GM18499 (cell line): ENCODE results near the gene CCDC187.

Experiments used
- ATAC-seq: cut with Tn5 transposase; IDR thresholded peaks from one replicate; pipeline ENCODE4 v1.9.1; 2021; ENCODE audit warnings: moderate number of reproducible peaks; ENCODE audit not compliant: insufficient read depth, unreplicated experiment

CCDC187 gene

GRCh38 chr9:136218271-136218670 lies 85.6 kb downstream of the CCDC187 start:
- no peak for ATAC-seq

DNA sequence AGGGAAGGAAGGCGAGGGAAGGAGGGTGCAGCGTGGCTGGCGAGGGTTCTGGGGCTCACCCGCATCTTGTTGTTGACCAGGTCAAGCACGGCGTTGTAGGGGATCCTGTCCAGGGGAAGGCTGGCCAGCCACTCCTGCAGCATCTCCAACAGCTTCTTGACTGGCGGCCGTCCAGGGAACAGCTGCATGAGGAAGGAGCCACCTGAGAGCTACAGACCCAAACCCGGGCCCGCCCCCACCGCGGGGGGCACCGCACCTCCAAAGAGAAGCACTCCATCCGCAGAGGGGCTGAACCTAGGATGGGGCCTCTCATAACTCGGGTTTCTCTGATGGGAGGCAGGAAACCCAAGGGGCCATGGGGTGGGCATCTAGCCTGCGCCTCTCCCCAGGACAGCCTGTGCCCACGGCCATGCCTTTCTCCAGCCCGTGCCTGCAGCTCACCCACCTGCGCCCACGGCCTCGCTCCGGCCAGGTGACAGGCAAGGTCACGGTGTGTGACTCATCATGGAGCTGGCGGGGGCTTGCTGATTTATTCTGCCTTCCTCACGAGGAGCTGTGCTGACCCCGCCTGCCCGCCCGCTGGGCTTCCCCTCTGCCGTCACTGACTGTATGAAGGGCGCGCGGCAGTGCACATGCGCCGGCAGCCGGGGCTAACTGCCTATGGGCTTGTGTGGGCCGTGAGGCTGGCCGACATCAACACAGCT lies 87.2 kb downstream of the CCDC187 start:
- ATAC-seq: no peak

DNA sequence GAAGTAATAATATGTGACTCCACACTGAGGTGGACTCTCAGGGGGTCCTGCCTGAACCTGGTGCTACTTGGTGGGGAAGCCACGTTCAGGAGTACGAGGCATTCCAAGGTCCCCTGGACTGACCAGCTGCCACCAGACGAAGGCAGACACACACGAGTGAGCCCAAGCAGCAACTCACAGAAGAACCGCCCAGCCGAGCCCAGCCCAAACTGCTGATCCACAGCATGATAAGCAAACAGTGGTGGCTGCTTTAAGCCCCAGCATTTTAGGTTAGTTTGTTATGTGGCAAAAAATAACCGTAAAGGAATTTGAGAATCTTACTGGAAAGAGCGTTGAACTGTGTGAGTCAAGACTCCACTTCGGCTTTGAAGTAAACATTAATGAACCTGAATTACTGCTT lies 90.2 kb downstream of the CCDC187 start:
- ATAC-seq: no peak

DNA sequence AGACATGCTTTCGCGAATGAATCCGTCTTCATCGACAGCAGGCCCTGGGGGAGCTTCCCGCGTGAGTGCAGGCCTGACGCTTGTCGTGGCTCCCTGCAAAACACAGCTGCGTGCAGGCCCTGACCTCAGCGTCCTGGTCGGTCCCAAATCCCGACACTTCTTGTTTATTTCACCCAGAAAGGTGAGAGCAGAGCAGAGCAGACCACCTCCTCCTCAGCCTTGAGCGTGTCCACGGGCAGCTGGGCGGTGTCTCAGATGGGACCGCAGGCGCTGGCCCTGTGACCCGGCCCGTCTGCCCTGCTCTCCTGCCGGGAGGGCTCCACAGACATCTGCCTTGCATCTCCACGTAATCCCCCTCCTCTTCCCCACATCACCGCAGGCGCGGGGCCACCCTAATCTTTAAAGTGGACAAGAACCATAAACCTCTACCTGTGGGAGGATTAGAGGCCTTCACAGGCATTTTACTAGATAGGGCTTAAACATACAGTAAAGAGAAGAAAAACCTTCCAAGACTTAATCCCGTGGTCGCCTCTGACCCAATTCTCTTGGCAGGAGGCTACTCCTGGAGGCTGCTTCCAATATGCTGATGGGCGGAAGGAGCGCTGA lies 91.4 kb downstream of the CCDC187 start:
- no peak for ATAC-seq

DNA sequence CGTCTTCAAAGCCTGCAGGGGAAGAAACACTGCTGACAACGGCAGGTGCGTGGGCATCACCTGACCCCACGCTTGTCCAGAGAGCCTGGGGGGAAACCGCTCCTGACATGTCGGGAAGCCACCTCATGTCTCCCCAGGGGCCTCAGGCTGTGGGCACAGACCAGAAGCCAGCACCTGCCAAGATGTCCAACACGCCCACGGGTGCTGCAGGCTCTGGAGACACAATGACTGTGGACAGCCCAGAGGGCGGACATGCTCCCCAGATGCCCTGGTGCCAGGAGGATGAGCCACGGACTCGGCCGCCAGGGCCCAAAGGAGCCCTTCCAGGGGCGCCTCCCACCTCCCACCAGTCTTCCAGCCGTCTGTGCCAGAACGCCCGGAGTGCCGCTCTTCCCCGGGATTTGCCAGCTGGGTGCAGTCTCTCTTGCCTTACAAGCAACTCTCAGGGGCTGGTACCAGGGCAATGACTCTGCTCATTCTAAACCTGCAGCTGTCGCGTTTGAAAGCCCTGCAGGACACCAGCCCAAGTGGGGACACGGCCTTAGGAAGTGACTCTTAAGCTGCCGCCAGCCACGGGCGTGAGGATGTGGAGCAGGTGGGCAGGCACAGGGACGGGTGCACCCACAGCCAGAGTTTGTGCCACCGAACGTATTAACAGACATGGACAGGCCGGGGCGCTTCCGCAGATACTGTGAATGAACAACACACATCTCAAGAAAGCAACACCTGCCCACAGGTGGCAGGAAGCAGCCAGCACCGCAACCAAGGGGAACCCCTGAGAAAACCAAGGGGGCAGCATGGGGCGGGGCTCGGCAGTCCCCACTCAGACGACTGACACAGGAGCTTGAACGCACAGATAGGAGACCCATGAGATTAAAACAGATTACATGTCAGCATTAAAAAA lies 92.2 kb downstream of the CCDC187 start:
- no peak for ATAC-seq

- ATAC-seq: no peak
Observed at GRCh38 chr9:136211006-136211405, 92.9 kb downstream of the CCDC187 start.

DNA sequence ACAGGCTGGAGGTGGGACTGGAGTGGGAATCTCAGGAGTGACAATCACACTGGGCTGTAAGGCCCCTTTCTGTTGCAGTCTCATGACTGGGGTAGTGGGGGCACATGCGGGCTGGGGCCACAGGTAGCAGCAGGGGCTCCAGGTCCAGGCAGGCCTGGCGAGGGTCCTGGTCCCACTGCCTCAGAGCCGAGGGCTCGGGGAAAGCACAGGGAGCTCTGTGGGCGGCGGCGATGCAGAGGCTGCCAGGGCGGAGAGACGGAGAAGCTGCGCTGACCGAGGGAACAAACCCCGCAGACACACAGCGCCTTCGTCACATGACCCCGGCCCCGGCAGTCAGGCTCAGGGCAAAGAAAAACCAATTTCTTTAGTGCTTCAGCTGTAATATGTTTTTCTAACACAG lies 93.6 kb downstream of the CCDC187 start:
- ATAC-seq: no peak

DNA sequence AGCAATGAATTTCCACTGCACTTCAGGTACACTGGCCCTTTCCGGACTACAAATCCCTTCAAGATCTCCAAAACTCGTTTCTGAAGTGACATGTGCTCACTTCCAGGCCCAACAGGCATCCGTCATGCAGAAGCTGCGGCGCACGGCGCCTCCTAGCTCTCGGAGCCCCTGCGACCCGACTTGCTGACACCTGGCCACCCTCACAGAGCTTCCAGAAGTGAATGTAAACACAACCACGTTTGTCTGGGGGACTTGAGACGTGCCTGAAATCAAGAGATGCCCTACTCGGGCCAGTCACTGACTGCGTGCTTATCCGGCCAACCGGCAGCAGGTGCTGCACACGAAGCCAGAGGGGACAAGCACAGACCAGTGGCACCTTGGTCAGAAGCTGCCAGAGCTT lies 94.1 kb downstream of the CCDC187 start:
- no peak for ATAC-seq

- ATAC-seq: no peak
Observed at GRCh38 chr9:136209232-136209631, 94.7 kb downstream of the CCDC187 start.

DNA sequence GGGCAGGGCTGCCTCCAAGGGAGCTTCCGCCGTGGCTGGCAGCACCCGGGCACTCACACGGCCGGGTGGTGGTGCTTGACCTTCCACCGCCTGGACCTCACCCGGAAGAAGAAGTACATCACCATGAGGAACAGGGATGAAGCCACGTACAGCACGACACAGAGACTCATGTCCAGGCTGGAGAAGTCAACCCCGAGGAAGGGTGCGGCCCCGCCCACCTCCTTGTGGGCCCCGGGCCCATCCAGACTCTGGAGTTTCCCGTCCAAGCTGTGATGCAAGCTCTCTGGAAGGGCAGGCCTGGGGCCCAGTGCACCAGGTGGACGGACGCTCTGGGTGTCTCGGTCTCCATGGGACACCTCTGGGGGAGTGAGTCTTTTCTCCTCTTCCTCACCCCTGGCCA lies 95.2 kb downstream of the CCDC187 start:
- ATAC-seq: no peak

- no peak for ATAC-seq
Observed at GRCh38 chr9:136207616-136208015, 96.3 kb downstream of the CCDC187 start.

DNA sequence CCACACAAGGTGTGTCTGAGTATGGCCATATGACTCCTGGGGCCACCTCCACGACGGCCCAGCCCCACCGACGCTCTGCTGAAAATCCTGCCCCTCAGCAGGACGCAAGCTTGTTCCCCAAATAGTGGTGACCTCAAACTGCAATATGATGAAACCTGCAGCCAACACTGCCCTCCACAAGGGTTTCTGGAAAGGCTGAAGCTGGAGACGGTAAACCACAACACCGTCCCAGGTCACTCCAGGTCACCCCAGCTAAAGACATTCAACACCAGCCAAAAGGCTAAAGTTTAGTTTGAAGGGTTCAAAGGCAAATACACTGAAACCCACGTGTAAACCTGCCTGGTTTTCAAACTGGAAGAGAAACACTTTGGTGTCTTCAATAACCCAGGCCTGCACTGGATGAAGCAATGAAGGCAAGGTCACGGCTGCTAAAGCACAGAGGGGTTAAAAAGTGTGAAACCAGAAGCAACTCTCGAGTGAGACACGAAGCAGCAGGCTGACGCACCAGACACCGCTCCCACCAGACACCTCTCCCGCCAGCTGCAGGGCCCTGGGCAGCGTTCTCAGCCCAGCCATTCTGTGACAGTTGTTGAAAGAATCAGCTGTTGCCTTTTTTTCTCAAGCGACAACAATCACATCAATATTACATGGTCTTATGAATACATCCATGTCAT lies 97.2 kb downstream of the CCDC187 start:
- ATAC-seq: no peak

DNA sequence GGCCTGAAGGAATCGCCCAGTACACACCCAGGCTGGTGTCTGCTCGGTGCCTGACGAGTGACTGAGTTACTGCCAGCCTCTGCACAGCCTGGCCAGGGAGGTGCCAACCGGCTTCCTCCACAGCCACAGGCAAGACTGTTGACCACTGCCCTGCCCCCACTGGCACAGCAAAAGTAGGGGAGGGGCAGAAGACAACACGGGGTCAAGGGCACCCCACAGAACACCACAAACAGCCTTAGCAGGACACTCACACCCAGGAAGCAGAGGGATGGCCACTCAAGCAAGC lies 98.2 kb downstream of the CCDC187 start:
- no peak for ATAC-seq

DNA sequence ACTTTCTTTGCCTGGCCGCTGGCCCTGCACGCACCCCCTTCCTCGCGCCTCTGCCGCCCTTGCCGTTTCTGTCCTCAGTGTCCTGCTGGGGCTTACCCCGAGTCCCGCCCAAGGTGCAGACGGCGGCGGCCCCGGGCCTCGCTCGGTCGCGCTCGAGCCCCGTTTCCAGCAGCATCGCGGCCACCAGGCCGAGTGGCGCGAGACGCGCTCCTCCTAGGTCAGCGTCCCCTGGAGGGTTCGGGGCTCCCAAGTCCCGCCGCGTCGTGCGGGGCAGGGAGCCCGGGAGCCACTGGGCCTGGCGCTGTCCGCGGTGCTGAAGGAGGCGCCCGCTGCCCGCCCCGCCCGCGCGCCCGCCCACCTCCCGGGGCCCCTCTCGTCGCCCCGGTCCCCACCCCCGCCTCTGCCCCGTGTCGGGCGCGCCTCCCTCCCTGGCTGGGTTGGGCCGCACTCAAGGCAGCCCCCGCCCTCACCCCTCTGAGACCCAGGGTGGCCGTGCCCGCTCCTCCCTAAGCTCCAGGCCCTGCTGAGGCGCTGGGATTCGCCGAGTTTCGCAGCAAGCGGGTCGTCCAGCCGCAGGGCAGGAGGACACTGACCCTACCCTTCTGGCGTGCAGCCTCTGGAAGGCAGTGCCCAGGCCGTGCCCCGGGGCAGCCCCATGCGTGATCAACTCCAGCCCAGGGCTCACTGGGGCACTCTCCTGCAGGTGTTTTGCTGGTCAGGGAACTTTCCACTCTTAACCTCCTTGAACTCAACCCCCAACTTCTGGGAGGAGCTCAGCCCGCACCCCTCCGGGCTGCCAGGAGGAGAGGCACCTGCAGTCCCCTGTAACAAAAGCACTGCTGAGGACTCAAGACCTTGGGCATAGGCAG lies 98.8 kb downstream of the CCDC187 start, which contains the start of gene LHX3:
LHX3 (minus strand) TSS at position 291 of the 869 bp plus-strand sequence; CDS start at position 175, 116 bp downstream.
- no peak for ATAC-seq

- ATAC-seq: no peak
Observed at GRCh38 chr9:136204145-136204805, 99.6 kb downstream of the CCDC187 start.

GRCh38 chr9:136203408-136204144 lies 100.3 kb downstream of the CCDC187 start:
- ATAC-seq: no peak

GRCh38 chr9:136202454-136203407 lies 101.2 kb downstream of the CCDC187 start:
- no peak for ATAC-seq
